ENCODE results near the gene TMA7. TPM values are rescaled to one million over a fixed set of nuclear protein-coding genes. Genes with fewer than 3 reads are reported as not detected.

The TMA7 gene
- total and polyA plus RNA-seq, 4 donors = 152 to 985 (median 239) TPM

GRCh38 chr3:48397767-48398681, 42.0 kb upstream of the TMA7 start:
- Histone ChIP-seq H3K9me3 (ENCODE audit: control insufficient read depth in 4 of 4, insufficient read depth in 3 of 4, low read length in 3 of 4) (no peaks in the 10 kb centered on the region), H3K27ac (ENCODE audit: low read depth in 1 of 2, low read length in 1 of 2) (no peak overlapping the region), H3K36me3 (ENCODE audit: control insufficient read depth in 4 of 4, insufficient read depth in 4 of 4, low read length in 4 of 4) (no peaks in the 10 kb centered on the region), H3K4me3 (no peak overlapping the region), H3K4me1 (ENCODE audit: control insufficient read depth in 5 of 5, insufficient read depth in 5 of 5, low read length in 5 of 5) (no peaks in the 10 kb centered on the region), H3K27me3 (ENCODE audit: control insufficient read depth in 3 of 3, insufficient read depth in 3 of 3, low read length in 2 of 3) (no peaks in the 10 kb centered on the region), H3K9ac (ENCODE audit: insufficient read depth in 1 of 2, low read length in 2 of 2) (no peak overlapping the region)
- DNase-seq = no peak
- 67 to 71% methylated on average over 9 of the region's 9 CpGs for WGBS, 2 donors
- no peak for TF ChIP-seq CTCF (IDR thresholded peaks at IDR 0.05; ENCODE audit: control extremely low read depth, extremely low read depth)
- no peak for ATAC-seq (ENCODE audit: insufficient read depth, low FRiP score)

GRCh38 chr3:48398701-48399386, 41.2 kb upstream of the TMA7 start:
- Histone ChIP-seq H3K9me3 (ENCODE audit: control insufficient read depth in 4 of 4, insufficient read depth in 3 of 4, low read length in 3 of 4) (no peaks in the 10 kb centered on the region), H3K27me3 (ENCODE audit: control insufficient read depth in 3 of 3, insufficient read depth in 3 of 3, low read length in 2 of 3) (no peaks in the 10 kb centered on the region), H3K4me1 (ENCODE audit: control insufficient read depth in 5 of 5, insufficient read depth in 5 of 5, low read length in 5 of 5) (no peaks in the 10 kb centered on the region), H3K4me3 (no peak overlapping the region), H3K27ac (ENCODE audit: low read depth in 1 of 2, low read length in 1 of 2) (no peak overlapping the region), H3K9ac (ENCODE audit: insufficient read depth in 1 of 2, low read length in 2 of 2) (no peak overlapping the region), H3K36me3 (ENCODE audit: control insufficient read depth in 4 of 4, insufficient read depth in 4 of 4, low read length in 4 of 4) (peaks cover 0 to 3% (median 0%) of the 10 kb centered on the region in 4 donors)
- DNase-seq (no peak), ATAC-seq (ENCODE audit: insufficient read depth, low FRiP score) (no peak)
- no peak for TF ChIP-seq CTCF (IDR thresholded peaks at IDR 0.05; ENCODE audit: control extremely low read depth, extremely low read depth)
- WGBS, 2 donors = 51 to 79% methylated on average over 11 of the region's 11 CpGs

- H3K27me3 ChIP-seq (ENCODE audit: control insufficient read depth in 3 of 3, insufficient read depth in 3 of 3, low read length in 2 of 3) = no peaks in the 10 kb centered on the region
- no peaks in the 10 kb centered on the region for H3K4me1 ChIP-seq (ENCODE audit: control insufficient read depth in 5 of 5, insufficient read depth in 5 of 5, low read length in 5 of 5)
- H3K9me3 ChIP-seq (ENCODE audit: control insufficient read depth in 4 of 4, insufficient read depth in 3 of 4, low read length in 3 of 4) = no peaks in the 10 kb centered on the region
- 43 to 65% methylated on average over 4 of the region's 4 CpGs for WGBS, 2 donors
- no peak overlapping the region for H3K4me3 ChIP-seq
- TF ChIP-seq CTCF (IDR thresholded peaks at IDR 0.05; ENCODE audit: control extremely low read depth, extremely low read depth) = no peak
- no peak for ATAC-seq (ENCODE audit: insufficient read depth, low FRiP score)
- H3K9ac ChIP-seq (ENCODE audit: insufficient read depth in 1 of 2, low read length in 2 of 2) = no peak overlapping the region
- H3K36me3 ChIP-seq (ENCODE audit: control insufficient read depth in 4 of 4, insufficient read depth in 4 of 4, low read length in 4 of 4) = peaks cover 0 to 7% (median 1%) of the 10 kb centered on the region in 4 donors
- H3K27ac ChIP-seq (ENCODE audit: low read depth in 1 of 2, low read length in 1 of 2) = no peak overlapping the region
- no peak for DNase-seq
Observed at GRCh38 chr3:48399387-48400172, 40.5 kb upstream of the TMA7 start.
